NCI-H2029 treated with DMSO at 0.1 percent for 48 hours (cell line): Measurements from ENCODE around the gene CCNQ.

Source experiments
- DNase-seq: peaks from one replicate; lab custom pipeline; 2025; lab: John Stamatoyannopoulos, UW

Gene CCNQ

GRCh38 chrX:153598541-153599191, at the start of gene CCNQ:
CCNQ (minus strand) TSS chrX:153599139; CDS start chrX:153599073, 66 bp downstream.
- DNase-seq, result no peak

DNA sequence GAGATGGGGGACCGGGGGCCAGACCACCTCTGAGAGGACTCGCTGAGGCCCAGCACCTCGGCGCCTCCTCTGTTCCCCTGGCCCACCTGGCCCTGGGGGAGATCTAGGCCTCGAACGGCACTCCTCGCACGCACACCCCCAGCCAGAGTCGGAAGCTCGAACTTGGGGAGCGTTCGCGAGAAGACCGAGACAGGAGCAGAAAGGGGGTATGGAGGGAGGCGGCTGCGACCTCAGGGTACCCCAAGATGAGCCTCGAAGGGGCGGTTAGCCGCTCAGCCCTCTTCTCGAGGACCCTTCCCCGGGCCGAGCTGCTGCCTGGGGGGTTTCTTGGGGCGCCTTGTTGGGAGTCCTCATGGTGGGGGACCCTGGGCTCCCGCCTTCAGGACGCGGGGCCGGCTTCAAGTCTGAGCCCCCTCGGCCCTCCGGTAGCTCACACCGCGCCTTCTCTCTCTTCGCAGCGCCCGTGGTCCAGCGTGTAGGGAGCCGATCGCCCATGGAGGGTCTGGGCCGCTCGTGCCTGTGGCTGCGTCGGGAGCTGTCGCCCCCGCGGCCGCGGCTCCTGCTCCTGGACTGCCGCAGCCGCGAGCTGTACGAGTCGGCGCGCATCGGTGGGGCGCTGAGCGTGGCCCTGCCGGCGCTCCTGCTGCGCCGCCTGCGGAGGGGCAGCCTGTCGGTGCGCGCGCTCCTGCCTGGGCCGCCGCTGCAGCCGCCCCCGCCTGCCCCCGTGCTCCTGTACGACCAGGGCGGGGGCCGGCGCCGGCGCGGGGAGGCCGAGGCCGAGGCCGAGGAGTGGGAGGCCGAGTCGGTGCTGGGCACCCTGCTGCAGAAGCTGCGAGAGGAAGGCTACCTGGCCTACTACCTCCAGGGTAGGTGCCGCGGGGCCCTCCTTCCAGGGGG, 48.8 kb upstream of the CCNQ start:
- DNase-seq, result no peak

DNA sequence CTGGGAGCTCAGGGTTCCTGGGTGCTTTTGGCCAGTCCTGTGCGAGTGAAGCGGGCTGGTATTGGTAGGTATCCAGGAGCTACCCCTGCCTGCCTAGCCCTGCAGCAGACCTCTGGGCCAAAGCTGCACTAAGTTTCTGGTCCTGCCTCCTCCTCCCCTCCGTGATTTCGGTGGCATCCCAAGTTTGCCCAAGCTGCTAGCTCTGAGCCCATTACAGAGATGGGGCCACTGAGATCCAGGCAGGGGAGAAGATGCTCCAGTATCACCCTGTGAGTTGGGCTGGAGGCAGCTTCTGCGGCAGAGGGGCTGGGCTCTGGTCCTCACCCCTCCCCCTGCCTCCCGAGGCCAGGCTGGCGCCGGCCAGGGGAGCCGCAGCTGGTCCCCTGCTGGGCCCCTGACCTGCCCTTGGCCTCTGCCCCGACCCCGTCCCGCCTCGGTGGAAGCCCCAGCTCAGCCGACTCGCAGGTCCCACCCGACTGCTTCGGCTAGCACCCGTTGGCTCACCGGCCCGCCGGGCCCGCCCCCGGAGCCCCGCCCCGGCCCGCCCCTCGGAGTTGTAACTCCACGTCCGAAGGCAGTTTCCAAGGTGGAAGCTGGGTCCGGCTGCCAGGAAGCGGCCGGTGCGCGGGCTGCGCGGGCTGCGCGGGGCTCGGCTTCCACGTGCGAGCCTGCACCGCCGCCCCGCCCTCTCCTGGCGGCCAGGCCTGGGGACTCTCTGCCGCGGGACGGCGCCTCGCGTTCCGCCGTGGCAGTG, 47.9 kb upstream of the CCNQ start, which contains the start of gene DUSP9:
Gene DUSP9, plus strand, starts transcription at position 584 of the 754 bp plus-strand sequence. CDS start 751 bp downstream, outside the sequence.
- no peak for DNase-seq

DNA sequence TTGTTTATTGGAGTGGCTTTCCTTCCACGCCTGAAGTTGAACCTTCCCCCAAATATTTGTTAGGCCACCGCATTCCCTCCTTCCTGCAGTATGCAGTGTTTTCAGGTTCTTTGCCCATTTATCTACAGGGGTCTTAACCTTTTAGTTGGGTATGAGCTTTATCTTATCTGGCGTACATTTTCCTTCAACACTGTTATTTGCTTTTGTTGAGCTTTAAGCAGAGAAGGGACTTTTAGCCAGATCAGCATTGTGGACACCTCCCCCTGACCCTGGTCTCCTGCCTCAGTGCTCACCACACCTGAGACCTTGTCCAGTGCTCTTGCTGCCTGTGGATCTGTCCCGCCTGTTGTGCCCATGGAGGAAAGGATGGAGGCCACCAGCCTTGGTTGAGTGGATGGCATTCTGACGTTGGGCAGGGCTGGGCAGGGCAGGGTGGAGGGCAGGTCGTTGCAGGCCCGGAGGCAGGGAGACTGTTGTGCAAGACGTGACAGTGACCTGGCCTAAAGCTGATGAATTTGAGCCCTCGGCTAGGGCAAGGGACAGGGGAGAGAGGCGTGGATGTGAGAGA, 47.1 kb upstream of the CCNQ start:
- no peak for DNase-seq

GRCh38 chrX:153645151-153645550, 46.2 kb upstream of the CCNQ start:
- DNase-seq, result no peak

DNA sequence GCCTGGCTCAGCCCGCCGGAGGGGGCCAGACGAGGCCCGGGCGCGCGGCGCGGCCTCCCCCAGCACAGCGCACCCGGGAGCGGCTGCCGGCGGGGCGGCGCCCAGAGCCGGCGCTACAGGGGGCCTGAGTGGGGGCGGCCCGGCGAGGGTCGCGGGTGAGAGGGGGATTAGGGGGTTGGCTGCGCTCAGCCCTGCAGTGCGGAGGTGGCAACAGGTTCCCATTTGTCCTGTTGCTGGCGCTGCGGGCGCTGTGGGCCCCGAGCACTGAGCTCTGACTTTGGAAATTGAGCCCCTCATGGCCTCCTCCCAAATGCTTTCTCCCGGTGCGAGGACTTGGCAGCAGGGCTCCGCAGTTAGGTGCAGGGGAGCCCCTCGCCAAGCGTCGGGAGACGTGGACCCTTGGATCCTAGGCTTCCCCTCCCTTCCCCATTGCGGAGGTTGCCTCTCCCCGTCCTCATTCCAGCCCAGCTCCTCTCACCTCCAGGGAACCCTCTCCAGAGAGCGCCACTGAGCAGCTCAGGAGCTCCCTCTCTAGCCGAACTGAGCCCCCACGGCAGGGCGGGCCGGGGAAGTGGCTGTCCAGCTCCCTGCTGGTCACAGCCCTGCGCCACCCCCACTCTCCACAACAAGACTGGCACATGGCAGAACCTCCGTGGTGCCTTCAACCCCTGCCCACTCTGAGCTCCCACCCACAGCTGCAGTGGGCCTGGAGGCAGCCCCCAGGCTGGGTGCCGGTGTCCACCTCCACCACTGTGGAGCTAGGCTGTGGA, 45.6 kb upstream of the CCNQ start:
- DNase-seq, result no peak

- DNase-seq, result no peak
Measured at GRCh38 chrX:153643431-153644351, 44.8 kb upstream of the CCNQ start.

- no peak for DNase-seq
Measured at GRCh38 chrX:153642655-153643430, 43.9 kb upstream of the CCNQ start.

DNA sequence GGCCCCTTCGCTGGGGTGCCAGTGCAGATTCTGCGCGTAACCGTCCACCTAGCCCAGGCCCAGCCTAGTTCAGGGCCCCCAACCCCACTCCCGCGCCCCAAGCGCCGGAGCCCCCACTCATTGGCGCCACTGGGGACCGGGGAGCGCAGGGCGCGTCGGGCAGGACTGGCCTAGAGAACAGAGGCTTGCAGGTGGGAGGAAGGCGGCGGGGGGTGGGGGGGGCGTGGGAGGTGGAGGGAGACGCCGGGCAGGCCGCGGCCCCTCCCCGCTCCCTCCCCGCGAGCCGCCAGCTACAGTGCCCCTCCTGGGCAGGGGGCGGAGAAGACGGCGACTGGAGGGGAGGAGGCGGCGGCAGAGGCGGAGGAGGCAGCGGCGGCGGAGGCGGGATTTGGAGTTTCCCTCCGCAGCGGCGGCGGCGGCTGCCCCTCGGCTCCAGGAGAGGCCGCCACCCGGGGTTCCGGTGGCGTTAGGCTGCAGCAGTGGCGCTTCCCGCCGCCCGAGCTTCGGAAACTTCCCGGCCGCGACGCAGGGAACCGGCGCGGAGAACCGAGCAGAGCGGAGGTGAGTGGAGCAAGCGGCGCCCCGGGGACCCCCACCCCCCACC, 43.2 kb upstream of the CCNQ start:
- DNase-seq, result no peak

DNA sequence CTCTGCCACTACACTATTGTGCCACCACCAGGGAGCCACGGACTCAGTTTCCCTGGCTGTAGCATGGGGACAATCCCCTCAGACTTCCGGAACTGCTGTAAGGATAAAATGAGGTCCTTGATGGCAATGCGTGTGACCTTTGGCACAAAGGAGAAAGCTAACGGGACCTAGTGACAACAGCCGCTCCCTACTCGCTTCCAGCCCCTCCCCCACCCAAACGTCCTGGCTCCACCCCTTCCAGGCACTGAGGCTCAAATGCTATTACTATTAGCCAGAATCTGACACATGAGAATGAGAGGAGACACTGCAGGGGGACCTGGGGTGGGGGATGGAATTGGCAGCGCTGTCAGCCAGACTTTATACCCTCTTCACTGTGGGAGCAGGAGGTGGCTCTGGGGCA, 42.7 kb upstream of the CCNQ start:
- DNase-seq, result no peak

GRCh38 chrX:153640736-153641575, 42.0 kb upstream of the CCNQ start:
- no peak for DNase-seq

DNA sequence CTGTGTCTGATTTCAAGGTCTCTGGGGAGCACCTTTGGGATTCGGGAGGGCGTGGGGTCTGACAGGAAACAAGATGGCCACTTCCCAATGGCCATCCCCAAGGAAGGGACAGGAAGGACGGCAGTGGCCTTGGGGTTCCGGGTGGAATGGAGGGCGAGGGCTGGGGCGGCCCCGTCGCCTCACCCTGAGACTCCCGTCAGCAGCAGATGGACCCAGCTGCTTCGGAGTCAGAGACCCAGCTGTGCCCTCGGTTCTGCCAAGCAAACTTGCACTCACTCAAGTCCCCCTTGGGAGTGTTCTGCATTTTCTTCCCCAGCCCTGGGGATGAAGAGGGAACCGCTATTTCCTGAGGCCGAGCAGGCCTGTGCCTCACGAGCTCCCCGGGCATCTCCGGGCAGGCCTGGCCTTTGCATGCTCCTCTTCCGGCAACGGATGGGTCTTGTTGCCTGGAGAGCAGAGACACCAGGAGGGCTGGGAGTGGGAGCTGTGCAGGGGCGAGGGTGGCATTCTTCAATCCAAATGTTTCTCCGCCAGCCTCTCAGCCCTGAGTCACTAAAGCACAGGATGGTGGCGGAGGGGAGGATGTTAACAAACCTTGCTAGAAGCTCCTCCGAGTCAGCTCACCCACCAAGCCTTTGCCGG, 41.2 kb upstream of the CCNQ start:
- DNase-seq, result no peak

GRCh38 chrX:153639177-153640044, 40.5 kb upstream of the CCNQ start:
- no peak for DNase-seq

DNA sequence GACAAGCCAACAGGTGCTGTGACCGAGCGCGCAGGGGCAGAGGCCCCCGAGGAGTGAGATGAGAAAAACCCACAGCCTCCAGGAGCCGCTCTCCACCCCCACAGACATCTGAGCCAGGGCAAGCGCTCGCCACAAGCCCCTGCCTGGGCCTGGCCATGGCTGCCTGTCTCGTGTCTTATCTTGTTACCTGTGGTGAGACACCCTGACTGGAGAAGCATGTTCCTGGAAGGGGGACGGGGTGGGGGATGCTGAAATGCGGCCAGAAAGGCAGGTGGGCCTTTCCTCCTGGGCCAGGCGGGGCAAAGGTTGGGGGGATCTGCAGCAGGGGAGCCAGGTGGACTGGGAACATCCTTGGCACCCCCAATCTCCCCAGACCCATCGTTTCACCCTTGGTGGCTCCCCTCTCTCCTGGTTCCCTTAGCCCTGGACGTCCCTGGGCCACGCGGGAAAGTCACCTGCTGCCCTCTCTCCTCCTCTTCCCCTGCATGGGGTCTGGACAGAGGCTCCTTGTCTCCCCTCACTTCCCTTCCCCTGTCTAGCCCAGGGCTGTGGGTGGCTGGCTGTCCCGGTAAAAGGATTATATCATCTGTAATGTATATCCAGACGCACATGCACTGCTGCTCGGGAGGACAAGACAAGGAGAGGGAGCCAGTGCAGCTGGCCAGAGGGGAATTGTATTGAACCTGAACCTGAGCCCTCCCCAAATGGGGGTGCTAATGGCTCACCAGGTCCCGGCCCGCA, 39.7 kb upstream of the CCNQ start:
- no peak for DNase-seq

GRCh38 chrX:153638041-153638371, 39.1 kb upstream of the CCNQ start:
- no peak for DNase-seq
